Activated naive CD8-positive, alpha-beta T cell treated with anti-CD3 and anti-CD28 coated beads, Interleukin-2, amount 50 U/mL, for 16 hours (primary cell): ENCODE measurements around the gene ABHD1.

Experiments used
- DNase-seq: peaks from one replicate; pipeline ENCODE4 v3.0.0-alpha.2; 2020; ENCODE audit warnings: low read depth, low spot score

Gene ABHD1

GRCh38 chr2:27086724-27087593, 36.7 kb upstream of the ABHD1 start, which contains the start of gene KHK:
Gene KHK (plus strand): TSS chr2:27086772. CDS start chr2:27087260, 488 bp downstream.
- no peak for DNase-seq

GRCh38 chr2:27087823-27088410, 35.7 kb upstream of the ABHD1 start:
- no peak for DNase-seq

GRCh38 chr2:27088634-27089033, 35.0 kb upstream of the ABHD1 start:
- DNase-seq, result no peak

GRCh38 chr2:27089111-27089954, 34.3 kb upstream of the ABHD1 start:
- no peak for DNase-seq

GRCh38 chr2:27091746-27092695, 31.6 kb upstream of the ABHD1 start:
- no peak for DNase-seq

GRCh38 chr2:27092696-27093429, 30.8 kb upstream of the ABHD1 start:
- DNase-seq, result no peak

- DNase-seq, result no peak
Measured at GRCh38 chr2:27093430-27094352, 29.9 kb upstream of the ABHD1 start.

- no peak for DNase-seq
Measured at GRCh38 chr2:27094353-27094984, 29.1 kb upstream of the ABHD1 start.

GRCh38 chr2:27095427-27095744, 28.2 kb upstream of the ABHD1 start:
- no peak for DNase-seq

- DNase-seq, result no peak
Measured at GRCh38 chr2:27095745-27096651, 27.6 kb upstream of the ABHD1 start.

- DNase-seq, result no peak
Measured at GRCh38 chr2:27096748-27097297, 26.8 kb upstream of the ABHD1 start.

GRCh38 chr2:27097341-27097740, 26.3 kb upstream of the ABHD1 start:
- DNase-seq, result no peak

- DNase-seq, result no peak
Measured at GRCh38 chr2:27099334-27099955, 24.2 kb upstream of the ABHD1 start.

- no peak for DNase-seq
Measured at GRCh38 chr2:27100036-27100435, 23.6 kb upstream of the ABHD1 start.

GRCh38 chr2:27102329-27102728, 21.3 kb upstream of the ABHD1 start:
- DNase-seq, result no peak

GRCh38 chr2:27105981-27106380, 17.6 kb upstream of the ABHD1 start:
- DNase-seq, result no peak

- no peak for DNase-seq
Measured at GRCh38 chr2:27108221-27108620, 15.4 kb upstream of the ABHD1 start.
